ENCODE results near the gene NRG2.

Gene NRG2

GRCh38 chr5:140038373-140038957 is 4.6 kb downstream of the NRG2 start:
- DNase-seq (ENCODE audit: low spot score): peak; percentile 52
- no peak for TF ChIP-seq CTCF (IDR thresholded peaks at IDR 0.05; ENCODE audit: extremely low read depth, insufficient read depth, missing control alignments)
- in situ Hi-C loops (cut with MboI; ENCODE audit: low pct_unique_long_range_greater_than_20kb, low sequenced_read_pairs, unreplicated experiment): no loop called here

DNA sequence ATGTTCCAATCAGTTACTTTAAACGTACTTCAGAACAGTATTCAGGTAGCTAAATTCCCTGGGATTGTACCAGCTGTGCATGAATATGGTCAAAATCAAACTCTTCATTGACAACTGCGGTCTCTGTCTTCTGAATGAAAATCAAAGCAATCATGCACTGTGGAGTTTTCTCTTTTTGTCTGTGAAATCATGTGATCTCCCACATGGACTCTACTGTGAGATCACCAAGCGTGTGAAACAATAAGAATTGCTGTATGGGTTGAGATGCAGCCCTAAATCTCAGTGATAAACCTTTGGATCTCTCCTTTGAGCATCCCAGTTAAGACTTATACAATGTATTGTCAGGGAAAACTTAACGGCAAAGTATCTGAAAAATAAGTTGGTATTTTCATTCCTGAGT is 6.1 kb downstream of the NRG2 start:
- no peak for TF ChIP-seq CTCF (IDR thresholded peaks at IDR 0.05; ENCODE audit: extremely low read depth, insufficient read depth, missing control alignments)
- in situ Hi-C loops (cut with MboI; ENCODE audit: low pct_unique_long_range_greater_than_20kb, low sequenced_read_pairs, unreplicated experiment): no loop called here

GRCh38 chr5:140035881-140036280 is 7.2 kb downstream of the NRG2 start:
- no peak for TF ChIP-seq CTCF (IDR thresholded peaks at IDR 0.05; ENCODE audit: extremely low read depth, insufficient read depth, missing control alignments)
- no peak for DNase-seq (ENCODE audit: low spot score)

More for the DNA sequence above, 6.1 kb downstream of the NRG2 start:
- DNase-seq (ENCODE audit: low spot score): no peak

DNA sequence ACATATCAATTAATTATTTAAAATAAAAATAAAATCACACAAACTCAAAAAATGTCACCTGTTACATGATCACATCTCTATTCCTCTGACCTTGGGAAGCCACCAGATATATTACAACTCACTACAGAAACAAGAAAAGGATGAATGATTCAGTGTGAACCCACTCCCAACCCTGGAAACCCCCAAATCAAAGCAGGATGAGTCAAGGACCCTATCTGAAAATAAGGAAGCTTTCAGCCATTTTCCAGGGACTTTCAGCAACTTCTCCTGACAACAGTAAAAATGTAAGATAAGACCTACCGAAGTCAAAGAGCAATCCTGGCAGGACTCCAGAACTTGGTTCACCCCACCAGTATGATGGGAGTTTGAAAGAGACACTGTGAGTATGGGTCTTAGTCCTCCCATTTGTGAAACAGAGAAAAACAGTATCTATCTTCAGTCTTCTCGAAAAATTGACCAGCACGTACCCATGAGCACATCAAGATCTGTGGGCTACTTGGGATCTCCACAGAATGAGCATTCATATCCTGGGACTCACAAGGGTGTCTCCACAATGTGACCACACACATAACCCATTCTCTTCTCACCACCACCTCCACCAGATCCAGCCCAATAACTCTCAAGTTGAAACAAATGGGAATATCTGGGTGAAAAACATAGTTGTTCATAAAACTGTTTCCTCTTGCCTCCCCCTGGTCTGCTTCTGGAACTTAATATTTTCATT is 9.9 kb downstream of the NRG2 start:
- DNase-seq (ENCODE audit: low spot score): no peak
- TF ChIP-seq CTCF (IDR thresholded peaks at IDR 0.05; ENCODE audit: extremely low read depth, insufficient read depth, missing control alignments): no peak
- in situ Hi-C loops (cut with MboI; ENCODE audit: low pct_unique_long_range_greater_than_20kb, low sequenced_read_pairs, unreplicated experiment): no loop called here

More at GRCh38 chr5:140035881-140036280, 7.2 kb downstream of the NRG2 start:
- in situ Hi-C loops (cut with MboI; ENCODE audit: low pct_unique_long_range_greater_than_20kb, low sequenced_read_pairs, unreplicated experiment): no loop called here

GRCh38 chr5:140032296-140032695 is 10.8 kb downstream of the NRG2 start:
- in situ Hi-C loops (cut with MboI; ENCODE audit: low pct_unique_long_range_greater_than_20kb, low sequenced_read_pairs, unreplicated experiment): no loop called here
- TF ChIP-seq CTCF (IDR thresholded peaks at IDR 0.05; ENCODE audit: extremely low read depth, insufficient read depth, missing control alignments): no peak
- no peak for DNase-seq (ENCODE audit: low spot score)

DNA sequence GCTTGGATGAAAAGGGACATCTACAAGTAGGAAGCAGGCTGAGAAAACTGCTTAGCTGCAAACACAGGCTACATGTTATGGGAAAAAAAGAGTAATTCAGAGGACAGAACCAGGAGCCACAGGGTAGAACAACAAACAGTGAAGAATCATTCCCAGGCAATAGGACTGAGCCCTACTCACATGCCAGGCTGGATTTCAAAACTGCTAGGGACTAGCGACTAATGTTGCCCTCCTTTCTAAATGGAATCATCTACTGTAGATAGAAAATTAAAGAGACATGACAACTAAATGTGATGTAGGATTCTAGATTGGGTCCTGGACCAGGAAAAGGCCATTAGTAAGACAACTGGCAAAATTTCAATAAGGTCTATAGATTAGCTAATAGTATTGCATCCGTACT is 15.3 kb downstream of the NRG2 start:
- DNase-seq (ENCODE audit: low spot score): no peak
- TF ChIP-seq CTCF (IDR thresholded peaks at IDR 0.05; ENCODE audit: extremely low read depth, insufficient read depth, missing control alignments): no peak
- in situ Hi-C loops (cut with MboI; ENCODE audit: low pct_unique_long_range_greater_than_20kb, low sequenced_read_pairs, unreplicated experiment): no loop called here
